ENCODE data around the gene CTDSPL2. TPM values are rescaled to one million over a fixed set of nuclear protein-coding genes. Genes with fewer than 3 reads are reported as not detected.

The CTDSPL2 gene
- total and polyA plus RNA-seq, 2 of the 8 experiments (the other 6 are each of a cell fraction or from before 2014, with no cell fraction given) = 25.2 to 64.7 TPM

GRCh38 chr15:44443515-44443914 is 16.1 kb downstream of the CTDSPL2 start:
- H2BK15ac ChIP-seq (ENCODE audit: low read length) = no peak overlapping the region
- H3K4me3 ChIP-seq (ENCODE audit: extremely low read depth in 1 of 4, insufficient read depth in 2 of 4, low read depth in 3 of 4, low read length in 4 of 4) = no peak overlapping the region
- no peaks in the 10 kb centered on the region for H3K9me3 ChIP-seq (ENCODE audit: insufficient read depth in 2 of 2, low read depth in 1 of 2, low read length in 1 of 2)
- H4K8ac ChIP-seq (ENCODE audit: extremely low read depth, insufficient read depth, low read length) = no peak overlapping the region
- no peak overlapping the region for H3K14ac ChIP-seq (ENCODE audit: insufficient read length)
- no peak overlapping the region for H2BK120ac ChIP-seq (replicated peaks; ENCODE audit: low read depth, low read length)
- POLR2A ChIA-PET (ENCODE audit: partially characterized antibody) = interaction anchor here (1.1 to 5.3 kb wide), 3 partner anchors 12 to 18 kb away, joined by 3 to 32 read pairs (median 4); partner anchors contain the start of gene CTDSPL2
- H3K27ac ChIP-seq (ENCODE audit: low read depth, low read length) = no peak overlapping the region
- peaks cover 9% of the 10 kb centered on the region for H3K79me1 ChIP-seq (ENCODE audit: low read depth, low read length)
- no peak overlapping the region for H3K56ac ChIP-seq (replicated peaks; ENCODE audit: insufficient read length, low read depth, low read length)
- no peak overlapping the region for H3K4ac ChIP-seq (replicated peaks; ENCODE audit: insufficient read length, low read depth, low read length)
- no peak overlapping the region for H3K18ac ChIP-seq (ENCODE audit: extremely low read depth, low read length)
- H3K27me3 ChIP-seq (replicated peaks in 1 of 4; ENCODE audit: control insufficient read depth in 3 of 4, extremely low read depth in 1 of 4, insufficient read depth in 3 of 4, low read length in 3 of 4) = no peaks in the 10 kb centered on the region
- no peak overlapping the region for H3K4me2 ChIP-seq (ENCODE audit: insufficient read depth in 1 of 2, low read depth in 2 of 2, low read length in 2 of 2)
- CTCF ChIA-PET (ENCODE audit: partially characterized antibody) = interaction anchor here (1.9 to 3.1 kb wide), 2 partner anchors 12 to 14 kb away, joined by 5 to 10 read pairs; no protein-coding TSS in a partner anchor
- WGBS, 2 experiments (ENCODE audit: extremely low coverage in 1 of 2, insufficient coverage in 1 of 2, insufficient read length in 1 of 2, insufficient replicate concordance in 2 of 2, low coverage in 1 of 2, low lambda C conversion rate in 2 of 2, missing lambda C conversion rate in 1 of 2) = 90% methylated on average over 3 of the region's 3 CpGs; no CpG with 5 or more reads in 1 of the 2 experiments
- no peak overlapping the region for H3K9ac ChIP-seq (replicated peaks in 1 of 4; ENCODE audit: extremely low read depth in 1 of 4, low read depth in 3 of 4, low read length in 3 of 4)
- TF ChIP-seq CEBPB (IDR thresholded peaks at IDR 0.05; ENCODE audit: low read depth, low read length) = no peak
- TF ChIP-seq CREB1 (IDR thresholded peaks at IDR 0.05) = no peak
- no peak for TF ChIP-seq ZNF274 (IDR thresholded peaks at IDR 0.05; ENCODE audit: borderline replicate concordance, extremely low read depth, low read length)
- no peak for TF ChIP-seq USF2 (IDR thresholded peaks at IDR 0.05; ENCODE audit: low read length)
- TF ChIP-seq RFX5 (IDR thresholded peaks at IDR 0.05; ENCODE audit: borderline replicate concordance, low read depth, low read length) = no peak
- TF ChIP-seq KDM1A (IDR thresholded peaks at IDR 0.05; ENCODE audit: borderline replicate concordance, low read length) = no peak
- 0 out of 2 replicates have a peak, but pooled peaks cover 4% of the 10 kb centered on the region for H3K23me2 ChIP-seq (ENCODE audit: low read depth, low read length)
- no peak overlapping the region for H2AFZ ChIP-seq (ENCODE audit: low read length)
- H4K5ac ChIP-seq (ENCODE audit: insufficient read length, low read depth, low read length) = no peak overlapping the region
- no peak overlapping the region for H2BK20ac ChIP-seq (ENCODE audit: low read length)
- H2BK12ac ChIP-seq (ENCODE audit: low read depth, low read length) = no peak overlapping the region
- H3K23ac ChIP-seq (ENCODE audit: insufficient read length) = no peak overlapping the region
- no peak overlapping the region for H2AK5ac ChIP-seq (ENCODE audit: low read depth, low read length)
- no peak for FAIRE-seq
- H2BK5ac ChIP-seq (ENCODE audit: low read depth, low read length) = no peak overlapping the region
- H4K20me1 ChIP-seq (replicated peaks in 1 of 2; ENCODE audit: control insufficient read depth in 1 of 2, insufficient read depth in 2 of 2, low read length in 2 of 2) = peaks cover 20 to 23% of the 10 kb centered on the region in 2 experiments
- no peak for DNase-seq (ENCODE audit: low read depth in 1 of 2, low spot score in 2 of 2)
- H3K4me1 ChIP-seq (replicated peaks in 1 of 4; ENCODE audit: control insufficient read depth in 3 of 4, insufficient read depth in 4 of 4, low read length in 3 of 4) = peaks cover 3 to 7% (median 5%) of the 10 kb centered on the region in 4 experiments; a peak in 5 of 7 replicates
- no peak overlapping the region for H4K91ac ChIP-seq (replicated peaks; ENCODE audit: insufficient read length, low read length)
- peaks cover 0 to 5% (median 0%) of the 10 kb centered on the region in 4 experiments; a peak in 1 of 8 replicates for H3K36me3 ChIP-seq (ENCODE audit: control insufficient read depth in 2 of 4, insufficient read depth in 4 of 4, low read length in 3 of 4)
- H3K79me2 ChIP-seq (ENCODE audit: control insufficient read depth in 1 of 2, insufficient read depth in 2 of 2, low read length in 2 of 2) = peaks cover 36 to 98% of the 10 kb centered on the region in 2 experiments
